Gastroesophageal sphincter (tissue), 3 donors: ENCODE measurements around the gene GAL3ST1.

Experiments
- CTCF ChIP-seq, 4 experiments: fragments of 200-600 bp in 2 of 4; fragments of 450-650 bp in 2 of 4; sonication (generic) in 1 of 4; IDR thresholded peaks; one replicate each; pipeline ENCODE4 v1.5.1; 2017 to 2019; ENCODE audit warnings: antibody characterized with exemption in 4 of 4, mild to moderate bottlenecking in 2 of 4, moderate library complexity in 2 of 4
- EP300 ChIP-seq: sonication (generic); formaldehyde crosslinking; IDR thresholded peaks from one replicate; pipeline ENCODE4 v1.6.1; 2017; ENCODE audit warnings: antibody characterized with exemption, mild to moderate bottlenecking
- POLR2A ChIP-seq, 2 donors: fragments of 450-650 bp; IDR thresholded peaks; one replicate each; pipeline ENCODE4 v1.6.1; 2017; ENCODE audit warnings: antibody characterized with exemption in 2 of 2, mild to moderate bottlenecking in 2 of 2, moderate library complexity in 1 of 2
- POLR2AphosphoS5 ChIP-seq: sonication (generic); formaldehyde crosslinking; IDR thresholded peaks from one replicate; pipeline ENCODE4 v1.6.1; 2017; ENCODE audit warnings: antibody characterized with exemption

- TF ChIP-seq CTCF (IDR thresholded peaks at IDR 0.05) (no peak), POLR2AphosphoS5 (no peak), POLR2A (IDR thresholded peaks at IDR 0.05) (no peak), EP300 (no peak)
Measured at GRCh38 chr22:30541961-30542810, 32.3 kb downstream of the GAL3ST1 start.
